ENCODE measurements around the gene PPP2R3C.

Gene PPP2R3C

GRCh38 chr14:35121887-35122695 is at the start of gene PPP2R3C, which contains the start of gene PRORP:
PPP2R3C (minus strand) TSS chr14:35121990; CDS start chr14:35121959, 31 bp downstream.
PRORP (plus strand) TSS chr14:35122552; CDS start chr14:35123246, 694 bp downstream.
- TF ChIP-seq YY1 (IDR thresholded peaks at IDR 0.05; ENCODE audit: low read depth): peak; percentile 97
- peak; percentile 74 for TF ChIP-seq TAF1 (IDR thresholded peaks at IDR 0.05; ENCODE audit: low read depth)
- peak; percentile 33; the same call in 1 of the 2 replicates for TF ChIP-seq EGR1 (IDR thresholded peaks at IDR 0.05)
- no peak for TF ChIP-seq RAD21 (IDR thresholded peaks at IDR 0.05; ENCODE audit: low read depth)
- peak; percentile 38; the same call in 1 of the 2 replicates for TF ChIP-seq CREB1 (IDR thresholded peaks at IDR 0.05; ENCODE audit: low read depth)
- peak; percentile 96 for TF ChIP-seq USF1 (IDR thresholded peaks at IDR 0.05)
- TF ChIP-seq CEBPB (IDR thresholded peaks at IDR 0.05): peak; percentile 42; the same call in 1 of the 2 replicates
- peak; percentile 94 for TF ChIP-seq MAX (IDR thresholded peaks at IDR 0.05)
- no peak for TF ChIP-seq EP300 (IDR thresholded peaks at IDR 0.05; ENCODE audit: borderline replicate concordance)

DNA sequence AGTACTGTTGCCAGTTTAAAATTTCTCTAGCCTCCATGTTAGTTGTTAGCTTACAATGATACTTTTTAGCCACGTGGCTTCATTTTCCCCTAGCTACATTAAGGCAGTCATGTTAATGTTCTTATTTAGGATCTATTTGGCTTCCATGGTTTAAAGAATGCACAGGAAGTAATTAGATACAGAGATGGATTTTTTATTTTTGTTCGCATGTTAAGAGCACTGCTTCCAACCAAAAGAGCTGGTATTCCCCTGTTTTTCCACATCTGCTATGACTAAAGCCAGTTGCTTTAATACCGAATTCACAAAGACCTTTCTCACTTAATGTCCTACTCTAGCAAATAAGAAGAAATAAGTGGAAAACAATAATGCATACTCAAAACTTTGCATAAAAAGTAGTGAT is 45.7 kb upstream of the PPP2R3C start:
- TF ChIP-seq TAF1 (IDR thresholded peaks at IDR 0.05; ENCODE audit: low read depth): no peak
- TF ChIP-seq MAX (IDR thresholded peaks at IDR 0.05): no peak
- no peak for TF ChIP-seq TCF12 (IDR thresholded peaks at IDR 0.05; ENCODE audit: low read depth)
- no peak for TF ChIP-seq USF1 (IDR thresholded peaks at IDR 0.05)
- TF ChIP-seq YY1 (IDR thresholded peaks at IDR 0.05; ENCODE audit: low read depth): no peak
- no peak for TF ChIP-seq CREB1 (IDR thresholded peaks at IDR 0.05; ENCODE audit: low read depth)
- TF ChIP-seq CEBPB (IDR thresholded peaks at IDR 0.05): no peak
- no peak for TF ChIP-seq TEAD4 (IDR thresholded peaks at IDR 0.05)
- TF ChIP-seq EP300 (IDR thresholded peaks at IDR 0.05; ENCODE audit: borderline replicate concordance): no peak
- TF ChIP-seq NFIC (IDR thresholded peaks at IDR 0.05): no peak
- no peak for TF ChIP-seq FOXM1 (IDR thresholded peaks at IDR 0.05; ENCODE audit: borderline replicate concordance, low read depth)
- TF ChIP-seq RAD21 (IDR thresholded peaks at IDR 0.05; ENCODE audit: low read depth): no peak
- TF ChIP-seq, protein P1, sequence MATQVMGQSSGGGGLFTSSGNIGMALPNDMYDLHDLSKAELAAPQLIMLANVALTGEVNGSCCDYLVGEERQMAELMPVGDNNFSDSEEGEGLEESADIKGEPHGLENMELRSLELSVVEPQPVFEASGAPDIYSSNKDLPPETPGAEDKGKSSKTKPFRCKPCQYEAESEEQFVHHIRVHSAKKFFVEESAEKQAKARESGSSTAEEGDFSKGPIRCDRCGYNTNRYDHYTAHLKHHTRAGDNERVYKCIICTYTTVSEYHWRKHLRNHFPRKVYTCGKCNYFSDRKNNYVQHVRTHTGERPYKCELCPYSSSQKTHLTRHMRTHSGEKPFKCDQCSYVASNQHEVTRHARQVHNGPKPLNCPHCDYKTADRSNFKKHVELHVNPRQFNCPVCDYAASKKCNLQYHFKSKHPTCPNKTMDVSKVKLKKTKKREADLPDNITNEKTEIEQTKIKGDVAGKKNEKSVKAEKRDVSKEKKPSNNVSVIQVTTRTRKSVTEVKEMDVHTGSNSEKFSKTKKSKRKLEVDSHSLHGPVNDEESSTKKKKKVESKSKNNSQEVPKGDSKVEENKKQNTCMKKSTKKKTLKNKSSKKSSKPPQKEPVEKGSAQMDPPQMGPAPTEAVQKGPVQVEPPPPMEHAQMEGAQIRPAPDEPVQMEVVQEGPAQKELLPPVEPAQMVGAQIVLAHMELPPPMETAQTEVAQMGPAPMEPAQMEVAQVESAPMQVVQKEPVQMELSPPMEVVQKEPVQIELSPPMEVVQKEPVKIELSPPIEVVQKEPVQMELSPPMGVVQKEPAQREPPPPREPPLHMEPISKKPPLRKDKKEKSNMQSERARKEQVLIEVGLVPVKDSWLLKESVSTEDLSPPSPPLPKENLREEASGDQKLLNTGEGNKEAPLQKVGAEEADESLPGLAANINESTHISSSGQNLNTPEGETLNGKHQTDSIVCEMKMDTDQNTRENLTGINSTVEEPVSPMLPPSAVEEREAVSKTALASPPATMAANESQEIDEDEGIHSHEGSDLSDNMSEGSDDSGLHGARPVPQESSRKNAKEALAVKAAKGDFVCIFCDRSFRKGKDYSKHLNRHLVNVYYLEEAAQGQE (IDR thresholded peaks at IDR 0.05; ENCODE audit: low read depth): no peak

DNA sequence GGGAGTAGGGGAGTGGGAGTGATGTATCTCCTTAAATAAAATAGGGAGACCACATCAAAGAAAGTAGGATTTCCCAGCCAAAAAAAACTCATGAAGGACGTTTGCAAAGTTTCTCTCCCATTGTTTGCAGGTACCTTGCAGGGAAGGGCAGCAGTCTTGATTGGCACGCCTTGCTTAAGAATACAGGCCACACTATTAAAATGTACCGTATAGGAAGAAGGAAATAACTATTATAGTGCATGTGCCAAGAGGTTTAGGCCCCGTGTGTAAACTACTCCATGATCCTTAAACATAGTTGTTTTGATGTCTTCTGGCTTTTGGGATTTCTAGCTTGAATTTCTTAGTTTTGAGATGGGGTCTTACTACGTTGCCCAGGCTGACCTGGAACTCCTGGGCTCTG is 43.1 kb upstream of the PPP2R3C start:
- TF ChIP-seq CREB1 (IDR thresholded peaks at IDR 0.05; ENCODE audit: low read depth): no peak
- no peak for TF ChIP-seq EP300 (IDR thresholded peaks at IDR 0.05; ENCODE audit: borderline replicate concordance)
- no peak for TF ChIP-seq FOXM1 (IDR thresholded peaks at IDR 0.05; ENCODE audit: borderline replicate concordance, low read depth)
- TF ChIP-seq MAX (IDR thresholded peaks at IDR 0.05): no peak
- no peak for TF ChIP-seq ZBTB7A (IDR thresholded peaks at IDR 0.05; ENCODE audit: low read depth)
- TF ChIP-seq TEAD4 (IDR thresholded peaks at IDR 0.05): no peak
- TF ChIP-seq YY1 (IDR thresholded peaks at IDR 0.05; ENCODE audit: low read depth): no peak
- TF ChIP-seq, protein P1 (IDR thresholded peaks at IDR 0.05; ENCODE audit: low read depth): no peak
- TF ChIP-seq RAD21 (IDR thresholded peaks at IDR 0.05; ENCODE audit: low read depth): no peak
- TF ChIP-seq TAF1 (IDR thresholded peaks at IDR 0.05; ENCODE audit: low read depth): no peak
- no peak for TF ChIP-seq NFIC (IDR thresholded peaks at IDR 0.05)
- no peak for TF ChIP-seq EGR1 (IDR thresholded peaks at IDR 0.05)
- TF ChIP-seq USF1 (IDR thresholded peaks at IDR 0.05): no peak

DNA sequence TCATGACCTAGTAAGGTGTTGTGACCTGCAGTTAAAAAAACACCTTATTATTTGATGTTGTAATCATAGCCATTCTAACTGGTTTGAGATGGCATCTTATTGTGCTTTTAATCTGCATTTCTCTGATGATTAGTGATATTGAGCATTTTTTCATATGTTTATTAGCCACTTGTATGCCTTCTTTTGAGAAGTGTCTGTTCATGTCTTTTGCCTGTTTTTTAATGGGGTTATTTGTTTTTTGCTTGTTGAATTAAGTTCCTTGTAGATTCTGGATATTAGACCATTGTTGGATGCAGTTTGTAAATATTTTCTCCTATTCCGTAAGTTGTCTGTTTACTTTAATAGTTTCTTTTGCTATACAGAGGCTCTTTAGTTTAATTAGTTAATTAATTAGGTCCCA is 41.6 kb upstream of the PPP2R3C start:
- no peak for TF ChIP-seq CEBPB (IDR thresholded peaks at IDR 0.05)
- TF ChIP-seq TAF1 (IDR thresholded peaks at IDR 0.05; ENCODE audit: low read depth): no peak

DNA sequence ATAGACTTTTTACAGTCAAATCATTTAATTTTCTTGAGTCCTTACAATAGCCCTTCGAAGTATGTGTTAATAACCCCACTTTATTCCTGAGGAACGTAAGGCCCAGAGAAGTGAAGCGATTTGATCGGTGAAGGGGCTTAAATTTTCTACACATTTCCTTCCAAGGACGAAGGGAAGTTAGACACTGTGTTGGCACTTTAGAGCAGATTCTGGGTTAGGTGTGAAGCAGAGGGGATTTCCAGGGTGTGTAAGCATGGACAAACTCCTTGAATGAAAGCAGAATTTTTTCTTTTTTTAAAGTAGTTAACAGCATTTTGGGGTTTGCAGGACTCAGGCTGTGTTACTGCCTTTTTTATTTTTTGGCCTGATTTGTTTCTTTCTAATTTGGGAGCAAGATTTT is 39.4 kb upstream of the PPP2R3C start:
- no peak for TF ChIP-seq ZBTB7A (IDR thresholded peaks at IDR 0.05; ENCODE audit: low read depth)
- no peak for TF ChIP-seq TAF1 (IDR thresholded peaks at IDR 0.05; ENCODE audit: low read depth)
- TF ChIP-seq RAD21 (IDR thresholded peaks at IDR 0.05; ENCODE audit: low read depth): no peak
- TF ChIP-seq USF1 (IDR thresholded peaks at IDR 0.05): no peak
- TF ChIP-seq EGR1 (IDR thresholded peaks at IDR 0.05): no peak
- no peak for TF ChIP-seq TEAD4 (IDR thresholded peaks at IDR 0.05)
- no peak for TF ChIP-seq MAX (IDR thresholded peaks at IDR 0.05)
- TF ChIP-seq CREB1 (IDR thresholded peaks at IDR 0.05; ENCODE audit: low read depth): no peak
- TF ChIP-seq FOXM1 (IDR thresholded peaks at IDR 0.05; ENCODE audit: borderline replicate concordance, low read depth): no peak
- no peak for TF ChIP-seq TCF12 (IDR thresholded peaks at IDR 0.05; ENCODE audit: low read depth)
- no peak for TF ChIP-seq EP300 (IDR thresholded peaks at IDR 0.05; ENCODE audit: borderline replicate concordance)
- no peak for TF ChIP-seq YY1 (IDR thresholded peaks at IDR 0.05; ENCODE audit: low read depth)
- no peak for TF ChIP-seq CEBPB (IDR thresholded peaks at IDR 0.05)
- TF ChIP-seq, protein P1 (IDR thresholded peaks at IDR 0.05; ENCODE audit: low read depth): no peak
- TF ChIP-seq NFIC (IDR thresholded peaks at IDR 0.05): no peak
